H9 (cell line): ENCODE results near the gene MEG3. TPM values are rescaled to one million over a fixed set of nuclear protein-coding genes. Genes with fewer than 3 reads are reported as not detected.

ENCODE experiments used
- DNase-seq: peaks from one replicate; pipeline ENCODE4 v3.0.0-alpha.2; 2017
- H2AFZ ChIP-seq: one replicate; pipeline ENCODE4 v1.6.1; 2013; ENCODE audit warnings: mild to moderate bottlenecking, low read length, control low read depth, moderate library complexity
- H2AK5ac ChIP-seq: 2 replicates; pipeline ENCODE4 v1.6.1; 2013; ENCODE audit warnings: low read length, control low read depth, mixed read lengths; ENCODE audit not compliant: insufficient read length
- H2BK120ac ChIP-seq: one replicate; pipeline ENCODE4 v1.6.1; 2013; ENCODE audit warnings: low read depth, mild to moderate bottlenecking, low read length, control low read depth, inconsistent platforms; ENCODE audit not compliant: poor library complexity, severe bottlenecking
- H2BK12ac ChIP-seq: 2 replicates; pipeline ENCODE4 v1.6.1; 2013; ENCODE audit warnings: low read length, control low read depth, mixed read lengths, low read depth; ENCODE audit not compliant: insufficient read length
- H2BK15ac ChIP-seq: 2 replicates; pipeline ENCODE4 v1.6.1; 2013; ENCODE audit warnings: low read depth, low read length, control low read depth
- H2BK20ac ChIP-seq: one replicate; pipeline ENCODE4 v1.6.1; 2013; ENCODE audit warnings: low read depth, mild to moderate bottlenecking, low read length, control low read depth, inconsistent platforms; ENCODE audit not compliant: poor library complexity, severe bottlenecking
- H2BK5ac ChIP-seq: 2 replicates; pipeline ENCODE4 v1.6.1; 2013; ENCODE audit warnings: low read length, control low read depth, mixed read lengths; ENCODE audit not compliant: insufficient read length
- H3K14ac ChIP-seq: 2 replicates; pipeline ENCODE4 v1.6.1; 2013; ENCODE audit warnings: low read length, control low read depth; ENCODE audit not compliant: insufficient read depth
- H3K18ac ChIP-seq: 2 replicates; pipeline ENCODE4 v1.6.1; 2013; ENCODE audit warnings: low read depth, mild to moderate bottlenecking, mixed read lengths, low read length, control low read depth; ENCODE audit not compliant: insufficient read length
- H3K23ac ChIP-seq: 2 replicates; pipeline ENCODE4 v1.6.1; 2013; ENCODE audit warnings: low read length, control low read depth, mixed read lengths, low read depth; ENCODE audit not compliant: insufficient read length
- H3K23me2 ChIP-seq: 2 replicates; pipeline ENCODE4 v1.6.1; 2013; ENCODE audit warnings: low read depth, mild to moderate bottlenecking, mixed read lengths, low read length, control low read depth; ENCODE audit not compliant: insufficient read length, poor library complexity, severe bottlenecking
- H3K27ac ChIP-seq: 2 replicates; pipeline ENCODE4 v1.5.1; 2013; ENCODE audit warnings: low read length, control low read depth, mixed read lengths, low read depth; ENCODE audit not compliant: insufficient read length
- H3K27me3 ChIP-seq: 2 replicates; pipeline ENCODE4 v1.6.1; 2013; ENCODE audit warnings: low read length, control low read depth, inconsistent platforms; ENCODE audit not compliant: insufficient read depth
- H3K4ac ChIP-seq: 2 replicates; pipeline ENCODE4 v1.6.1; 2013; ENCODE audit warnings: low read depth, mild to moderate bottlenecking, control low read depth, inconsistent platforms, low read length, moderate library complexity
- H3K4me1 ChIP-seq: 2 replicates; pipeline ENCODE4 v1.6.1; 2013; ENCODE audit warnings: low read length, control low read depth, inconsistent platforms; ENCODE audit not compliant: insufficient read depth
- H3K4me2 ChIP-seq: 2 replicates; pipeline ENCODE4 v1.6.1; 2013; ENCODE audit warnings: low read length, control low read depth, mixed read lengths; ENCODE audit not compliant: insufficient read length, insufficient read depth
- H3K56ac ChIP-seq: 2 replicates; pipeline ENCODE4 v1.6.1; 2013; ENCODE audit warnings: low read depth, mild to moderate bottlenecking, mixed read lengths, low read length, control low read depth; ENCODE audit not compliant: insufficient read length
- H3K79me1 ChIP-seq: 2 replicates; pipeline ENCODE4 v1.6.1; 2013; ENCODE audit warnings: low read depth, mild to moderate bottlenecking, moderate library complexity, low read length, control low read depth, inconsistent platforms; ENCODE audit not compliant: insufficient read depth, poor library complexity, severe bottlenecking
- H3K79me2 ChIP-seq: 2 replicates; pipeline ENCODE4 v1.6.1; 2013; ENCODE audit warnings: low read length, control low read depth, inconsistent platforms; ENCODE audit not compliant: insufficient read depth
- H3K9ac ChIP-seq: 2 replicates; pipeline ENCODE4 v1.6.1; 2013; ENCODE audit warnings: low read length, control low read depth, mixed read lengths; ENCODE audit not compliant: insufficient read length; ENCODE audit errors: extremely low read depth
- H3K9me3 ChIP-seq: one replicate; pipeline ENCODE4 v1.6.1; 2013; ENCODE audit warnings: low read depth, low read length, inconsistent platforms; ENCODE audit not compliant: control insufficient read depth
- H3T11ph ChIP-seq: one replicate; pipeline ENCODE4 v1.6.1; 2013; ENCODE audit warnings: mild to moderate bottlenecking, low read length, control low read depth, inconsistent platforms
- H4K20me1 ChIP-seq: one replicate; pipeline ENCODE4 v1.6.1; 2013; ENCODE audit not compliant: control insufficient read depth, insufficient read length, insufficient read depth
- H4K5ac ChIP-seq: 2 replicates; pipeline ENCODE4 v1.6.1; 2013; ENCODE audit warnings: low read depth, mild to moderate bottlenecking, mixed read lengths, low read length, control low read depth; ENCODE audit not compliant: insufficient read length
- H4K8ac ChIP-seq: replicated peaks from 2 replicates; pipeline ENCODE4 v1.6.1; 2013; ENCODE audit warnings: low read length, control low read depth, mixed read lengths, low read depth; ENCODE audit not compliant: insufficient read length
- H4K91ac ChIP-seq: 2 replicates; pipeline ENCODE4 v1.6.1; 2013; ENCODE audit warnings: low read depth, mild to moderate bottlenecking, moderate library complexity, mixed read lengths, low read length, control low read depth; ENCODE audit not compliant: insufficient read length
- H3K27ac Mint-ChIP-seq, 3 experiments: 2 replicates in 2 of 3; 3 replicates in 1 of 3; pipeline ENCODE4 v1.8.0; 2020 to 2021; ENCODE audit warnings: mixed read lengths in 3 of 3, mild to moderate bottlenecking in 1 of 3, moderate library complexity in 1 of 3
- H3K27me3 Mint-ChIP-seq: 2 replicates; pipeline ENCODE4 v1.8.0; 2021; ENCODE audit warnings: low read depth, mild to moderate bottlenecking, moderate library complexity, mixed read lengths
- H3K36me3 Mint-ChIP-seq, 3 experiments: 2 replicates in 2 of 3; 3 replicates in 1 of 3; pipeline ENCODE4 v1.8.0; 2020 to 2021; ENCODE audit warnings: low read depth in 3 of 3, mixed read lengths in 3 of 3; ENCODE audit not compliant: insufficient read depth in 1 of 3
- H3K4me1 Mint-ChIP-seq, 2 experiments: 2 replicates each; pipeline ENCODE4 v1.8.0; 2020; ENCODE audit warnings: mixed read lengths in 2 of 2
- H3K4me3 Mint-ChIP-seq, 2 experiments: 2 replicates in 1 of 2; 3 replicates in 1 of 2; pipeline ENCODE4 v1.8.0; 2020 to 2021; ENCODE audit warnings: mild to moderate bottlenecking in 2 of 2, mixed read lengths in 2 of 2, moderate library complexity in 1 of 2
- H3K9me3 Mint-ChIP-seq, 2 experiments: 2 replicates in 1 of 2; 3 replicates in 1 of 2; pipeline ENCODE4 v1.8.0; 2020; ENCODE audit warnings: mild to moderate bottlenecking in 2 of 2, mixed read lengths in 2 of 2, moderate library complexity in 1 of 2
- CTCF ChIP-seq: fragments of 200-600 bp; sonication (generic); conservative IDR thresholded peaks from 3 replicates; pipeline ENCODE4 v1.8.0; 2021; ENCODE audit warnings: antibody characterized with exemption, mild to moderate bottlenecking
- WGBS: extraction: QIAGEN DNeasy Blood & Tissue Kit; methylation state at CpG from one replicate; pipeline ENCODE4 v1.1.7; 2013; ENCODE audit warnings: missing lambda C conversion rate, low lambda C conversion rate, mixed read lengths; ENCODE audit not compliant: insufficient read length; ENCODE audit errors: extremely low coverage; 5-methylcytosine and 5-hydroxymethylcytosine counted together
- total RNA-seq: library from RNA; stranded (reverse); gene quantifications from 2 replicates; pipeline ENCODE4 v1.2.1, GENCODE V29; 2021

Gene MEG3
- total RNA-seq, 1 experiment from 2014 or later, result 0.52 TPM

- Histone ChIP-seq H3K27ac (no peak overlapping the region), H3K18ac (no peak overlapping the region), H3K4ac (no peak overlapping the region), H3K27me3 (no peaks in the 10 kb centered on the region; the same call in 1 of the 2 replicates), H3K9ac (no peak overlapping the region), H3T11ph (no peak overlapping the region), H3K9me3 (peaks cover 25% of the 10 kb centered on the region), H4K5ac (no peak overlapping the region), H4K20me1 (no peaks in the 10 kb centered on the region), H2BK15ac (no peak overlapping the region), H4K91ac (no peak overlapping the region), H3K14ac (no peak overlapping the region), H2AK5ac (no peak overlapping the region), H3K23ac (no peak overlapping the region), H2AFZ (no peak overlapping the region), H2BK20ac (no peak overlapping the region), H2BK120ac (no peak overlapping the region), H3K79me2 (no peaks in the 10 kb centered on the region), H3K23me2 (no peaks in the 10 kb centered on the region), H2BK5ac (no peak overlapping the region), H4K8ac (no peak overlapping the region), H3K4me2 (no peak overlapping the region), H3K4me1 (peaks cover 5% of the 10 kb centered on the region), H3K79me1 (no peaks in the 10 kb centered on the region), H3K56ac (no peak overlapping the region), H2BK12ac (no peak overlapping the region)
- H3K4me3 Mint-ChIP-seq, result peak overlapping the region; percentile 17 to 36; a peak in 2 of 5 replicates
- H3K27me3 Mint-ChIP-seq, result peaks cover 16% of the 10 kb centered on the region; the same call in 1 of the 2 replicates
- TF ChIP-seq CTCF, result no peak
- peaks cover 22 to 27% (median 23%) of the 10 kb centered on the region in 3 experiments for H3K36me3 Mint-ChIP-seq
- no CpG with 5 or more reads among the region's 9 CpGs for WGBS
- peaks cover 28 to 34% of the 10 kb centered on the region in 2 experiments for H3K9me3 Mint-ChIP-seq
- peak; percentile 47 for DNase-seq
- H3K4me1 Mint-ChIP-seq, result peaks cover 28% of the 10 kb centered on the region in 2 experiments
- H3K27ac Mint-ChIP-seq, result peak overlapping the region in 2 of 3 experiments; percentile 77 to 87; a peak in 4 of 7 replicates
Observed at GRCh38 chr14:100804558-100805309, 21.2 kb upstream of the MEG3 start.
